Rectal smooth muscle tissue (tissue), 1 donor: Measurements from ENCODE around the gene UPK3B.
"Not testable (repeated sequence)": the region's sequence is repeated elsewhere in the genome, so short reads cannot be mapped to it uniquely, and the experiment has no call there.

Source experiments
- H3K27ac ChIP-seq: one replicate; pipeline ENCODE4 v1.7.0; 2013; ENCODE audit warnings: low read depth, low read length, inconsistent platforms
- H3K27me3 ChIP-seq: one replicate; pipeline ENCODE4 v1.7.0; 2013; ENCODE audit warnings: low read length; ENCODE audit not compliant: control insufficient read depth, insufficient read depth
- H3K36me3 ChIP-seq: one replicate; pipeline ENCODE4 v1.7.0; 2013; ENCODE audit warnings: low read length; ENCODE audit not compliant: control insufficient read depth, insufficient read depth
- H3K4me1 ChIP-seq: one replicate; pipeline ENCODE4 v1.7.0; 2013; ENCODE audit warnings: low read length; ENCODE audit not compliant: control insufficient read depth, insufficient read depth
- H3K4me3 ChIP-seq: one replicate; pipeline ENCODE4 v1.7.0; 2013; ENCODE audit warnings: low read length
- H3K9ac ChIP-seq: one replicate; pipeline ENCODE4 v1.7.0; 2013; ENCODE audit warnings: low read length

Gene UPK3B

GRCh38 chr7:76499201-76499923 is 11.0 kb upstream of the UPK3B start:
- not testable (repeated sequence) for H3K27ac ChIP-seq, H3K9ac ChIP-seq, H3K4me3 ChIP-seq, H3K27me3 ChIP-seq, H3K4me1 ChIP-seq, H3K36me3 ChIP-seq

GRCh38 chr7:76499924-76500241 is 10.5 kb upstream of the UPK3B start:
- H3K27ac ChIP-seq, H3K4me3 ChIP-seq, H3K36me3 ChIP-seq, H3K4me1 ChIP-seq, H3K9ac ChIP-seq, H3K27me3 ChIP-seq: not testable (repeated sequence)

- not testable (repeated sequence) for H3K27me3 ChIP-seq, H3K9ac ChIP-seq, H3K27ac ChIP-seq, H3K4me3 ChIP-seq, H3K36me3 ChIP-seq, H3K4me1 ChIP-seq
Measured at GRCh38 chr7:76502224-76502623, 8.1 kb upstream of the UPK3B start.

GRCh38 chr7:76502836-76503235 is 7.5 kb upstream of the UPK3B start:
- not testable (repeated sequence) for H3K9ac ChIP-seq, H3K36me3 ChIP-seq, H3K4me3 ChIP-seq

GRCh38 chr7:76503244-76503643 is 7.1 kb upstream of the UPK3B start:
- H3K4me1 ChIP-seq, H3K4me3 ChIP-seq, H3K27me3 ChIP-seq, H3K27ac ChIP-seq, H3K9ac ChIP-seq, H3K36me3 ChIP-seq: not testable (repeated sequence)

More at GRCh38 chr7:76502836-76503235, 7.5 kb upstream of the UPK3B start:
- H3K4me1 ChIP-seq, H3K27me3 ChIP-seq, H3K27ac ChIP-seq: not testable (repeated sequence)

- not testable (repeated sequence) for H3K36me3 ChIP-seq, H3K27me3 ChIP-seq, H3K9ac ChIP-seq, H3K4me3 ChIP-seq, H3K4me1 ChIP-seq, H3K27ac ChIP-seq
Measured at GRCh38 chr7:76504351-76505167, 5.8 kb upstream of the UPK3B start.

GRCh38 chr7:76505168-76506080 is 4.9 kb upstream of the UPK3B start:
- Histone ChIP-seq H3K4me1 (no peaks in the 10 kb centered on the region), H3K9ac (no peak overlapping the region), H3K4me3 (no peak overlapping the region), H3K36me3 (peaks cover 4% of the 10 kb centered on the region), H3K27me3 (no peaks in the 10 kb centered on the region), H3K27ac (no peak overlapping the region)

- Histone ChIP-seq H3K27me3 (no peaks in the 10 kb centered on the region), H3K4me3 (no peak overlapping the region), H3K36me3 (peaks cover 4% of the 10 kb centered on the region), H3K4me1 (no peaks in the 10 kb centered on the region), H3K9ac (no peak overlapping the region), H3K27ac (no peak overlapping the region)
Measured at GRCh38 chr7:76506081-76506440, 4.3 kb upstream of the UPK3B start.

GRCh38 chr7:76506643-76507042 is 3.7 kb upstream of the UPK3B start:
- not testable (repeated sequence) for H3K36me3 ChIP-seq, H3K9ac ChIP-seq, H3K4me3 ChIP-seq, H3K4me1 ChIP-seq, H3K27me3 ChIP-seq, H3K27ac ChIP-seq

- peaks cover 4% of the 10 kb centered on the region for H3K36me3 ChIP-seq
- no peak overlapping the region for H3K9ac ChIP-seq
- no peak overlapping the region for H3K27ac ChIP-seq
- H3K4me1 ChIP-seq: no peaks in the 10 kb centered on the region
- H3K4me3 ChIP-seq: no peak overlapping the region
- no peaks in the 10 kb centered on the region for H3K27me3 ChIP-seq
Measured at GRCh38 chr7:76507723-76508406, 2.5 kb upstream of the UPK3B start.

- H3K4me3 ChIP-seq, H3K9ac ChIP-seq, H3K36me3 ChIP-seq, H3K4me1 ChIP-seq, H3K27ac ChIP-seq, H3K27me3 ChIP-seq: not testable (repeated sequence)
Measured at GRCh38 chr7:76511200-76511910, 1.0 kb downstream of the UPK3B start.
